GM12878 (cell line): Measurements from ENCODE around the gene HDAC5. TPM values are rescaled to one million over a fixed set of nuclear protein-coding genes. Genes with fewer than 3 reads are reported as not detected.

Source experiments
- ATAC-seq: fragments of 200-7000 bp; cut with Tn5 transposase; 3 replicates; pipeline ENCODE4 v1.9.1; 2020; ENCODE audit warnings: mild to moderate bottlenecking, moderate library complexity
- BruUV-seq: library from RNA; stranded (reverse); fragments of 400-500 nt; replicated peaks from 2 replicates; lab custom pipeline; 2021; lab: Mats Ljungman, UMichigan
- CTCF ChIA-PET: fragments of 300-600 bp; sonication (Branson Sonifier 250); formaldehyde crosslinking; extraction: SDS; loops from one replicate; lab custom pipeline; 2021; ENCODE audit warnings: inconsistent platforms; lab: Yijun Ruan, JAX
- POLR2A ChIA-PET: fragments of 350-600 bp; formaldehyde crosslinking; extraction: SDS; loops from one replicate; lab custom pipeline; 2021; ENCODE audit warnings: inconsistent platforms; lab: Charles Lee
- RAD21 ChIA-PET: fragments of 300-600 bp; sonication (Branson Sonifier 250); formaldehyde crosslinking; loops from one replicate; lab custom pipeline; 2023; ENCODE audit warnings: antibody characterized with exemption; ENCODE audit not compliant: unreplicated experiment; lab: Charles Lee
- SMC1A ChIA-PET: fragments of 300-600 bp; sonication (Branson Sonifier 250); formaldehyde crosslinking; loops from one replicate; lab custom pipeline; 2023; ENCODE audit not compliant: unreplicated experiment, uncharacterized antibody; lab: Charles Lee
- DNase-seq: peaks from one replicate; pipeline ENCODE4 v3.0.0-alpha.2; 2011; ENCODE audit warnings: low read depth, low spot score
- FAIRE-seq: peaks from 3 replicates; lab custom pipeline; 2011; peaks lifted over from hg19 to GRCh38; lab: Jason Lieb, UNC
- H2AFZ ChIP-seq: 2 replicates; pipeline ENCODE4 v1.6.0; 2011; ENCODE audit warnings: low read depth, low read length, control low read depth; ENCODE audit not compliant: control insufficient read depth
- H3K27ac ChIP-seq: 2 replicates; pipeline ENCODE4 v1.5.1; 2011; ENCODE audit warnings: control low read depth; ENCODE audit not compliant: control insufficient read depth, insufficient read depth
- H3K27me3 ChIP-seq, 2 experiments: replicated peaks in 1 of 2; 2 replicates each; pipeline versions ENCODE4 v1.6.0 to v1.6.1; 2011; ENCODE audit warnings: low read length in 1 of 2; ENCODE audit not compliant: control insufficient read depth in 2 of 2, insufficient read depth in 2 of 2
- H3K36me3 ChIP-seq, 2 experiments: 2 replicates each; pipeline ENCODE4 v1.5.1; 2011; ENCODE audit warnings: low read length in 1 of 2; ENCODE audit not compliant: control insufficient read depth in 2 of 2, insufficient read depth in 2 of 2
- H3K4me1 ChIP-seq: 2 replicates; pipeline ENCODE4 v1.6.1; 2011; ENCODE audit warnings: mild to moderate bottlenecking, low read length, moderate library complexity, mixed read lengths; ENCODE audit not compliant: control insufficient read depth, insufficient read depth
- H3K4me2 ChIP-seq: 2 replicates; pipeline ENCODE4 v1.6.0; 2011; ENCODE audit warnings: control low read depth; ENCODE audit not compliant: control insufficient read depth, insufficient read depth
- H3K4me3 ChIP-seq: fragments of 200-600 bp; sonication (generic); 2 replicates; pipeline ENCODE4 v1.5.1; 2016
- H3K79me2 ChIP-seq: 2 replicates; pipeline ENCODE4 v1.6.0; 2011; ENCODE audit warnings: low read length; ENCODE audit not compliant: control insufficient read depth, insufficient read depth
- H3K9ac ChIP-seq: 2 replicates; pipeline ENCODE4 v1.8.0; 2011; ENCODE audit warnings: low read length, control low read depth, mixed read lengths; ENCODE audit not compliant: control insufficient read depth, insufficient read depth
- H3K9me3 ChIP-seq: replicated peaks from 3 replicates; pipeline ENCODE4 v1.5.1; 2011; ENCODE audit warnings: mild to moderate bottlenecking, low read length; ENCODE audit not compliant: control insufficient read depth, insufficient read depth
- H4K20me1 ChIP-seq: 2 replicates; pipeline ENCODE4 v1.6.0; 2011; ENCODE audit not compliant: control insufficient read depth, insufficient read depth
- ASH2L ChIP-seq: fragments of 300-600, 200-600 bp; sonication (generic); IDR thresholded peaks from 2 replicates; pipeline ENCODE4 v1.6.1; 2017; ENCODE audit warnings: low read depth, mild to moderate bottlenecking, borderline replicate concordance
- FOXM1 ChIP-seq: IDR thresholded peaks from 2 replicates; pipeline ENCODE4 v1.6.1; 2012; ENCODE audit warnings: low read depth, mild to moderate bottlenecking, inconsistent platforms, low read length, moderate library complexity
- MYC ChIP-seq: IDR thresholded peaks from 2 replicates; pipeline ENCODE4 v1.6.1; 2011; ENCODE audit warnings: mild to moderate bottlenecking, low read length, moderate library complexity, inconsistent platforms; ENCODE audit not compliant: insufficient read depth, insufficient replicate concordance, insufficient read length, severe bottlenecking
- NR2C1 ChIP-seq: fragments of 450-650 bp; IDR thresholded peaks from 2 replicates; pipeline ENCODE4 v1.6.1; 2017; ENCODE audit warnings: antibody characterized with exemption, mild to moderate bottlenecking, moderate library complexity
- NR2F1 ChIP-seq: fragments of 450-650 bp; conservative IDR thresholded peaks from 2 replicates; pipeline ENCODE4 v1.6.1; 2017; ENCODE audit warnings: mild to moderate bottlenecking
- POU2F2 ChIP-seq: IDR thresholded peaks from 3 replicates; pipeline ENCODE4 v1.6.1; 2011; ENCODE audit warnings: low read depth, mild to moderate bottlenecking, low read length, borderline replicate concordance
- RB1 ChIP-seq: fragments of 450-650 bp; formaldehyde crosslinking; IDR thresholded peaks from 2 replicates; pipeline ENCODE4 v1.6.1; 2017; ENCODE audit warnings: mild to moderate bottlenecking, borderline replicate concordance
- SIN3A ChIP-seq: IDR thresholded peaks from 2 replicates; pipeline ENCODE4 v1.6.1; 2012; ENCODE audit warnings: low read depth, low read length, improper control_type of control experiment
- ZZZ3 ChIP-seq: IDR thresholded peaks from 2 replicates; pipeline ENCODE4 v1.6.1; 2011; ENCODE audit warnings: low read depth; ENCODE audit not compliant: control insufficient read depth, insufficient read length
- WGBS: methylation state at CpG from one replicate; pipeline ENCODE4 v1.1.6; 2016; ENCODE audit warnings: low lambda C conversion rate; ENCODE audit not compliant: insufficient replicate concordance, insufficient coverage; ENCODE audit errors: missing lambda C conversion rate; 5-methylcytosine and 5-hydroxymethylcytosine counted together
- in situ Hi-C: fragments of 300-500 bp; cut with MboI; formaldehyde crosslinking; loops from 9 replicates; pipeline ENCODE4 v1.14.3; 2018; ENCODE audit warnings: mixed read lengths
- intact Hi-C: fragments of 100-400 bp; cut with micrococcal nuclease; formaldehyde crosslinking; loops from one replicate; pipeline ENCODE4 v1.14.2; 2022; ENCODE audit not compliant: unreplicated experiment
- polyA plus RNA-seq, 11 experiments: library from polyadenylated mRNA; depleted of rRNA in 4 of 11; unstranded in 6 of 11; stranded (reverse) in 5 of 11; fragments of >200 nt; fragmentation: Nextera tagmentation in 4 of 11; fragmentation: Illumina TruSeq in 1 of 11; extraction: Ambion mirVana in 4 of 11; extraction: Trizol in 1 of 11; gene quantifications; 1 replicate in 1 of 11; 2 replicates in 10 of 11; pipeline versions ENCODE4 v1.2.1 to v1.2.3, GENCODE V29; 2011 to 2016; ENCODE audit warnings: inconsistent platforms in 2 of 11, missing spikeins in 2 of 11, low read depth in 1 of 11
- total RNA-seq, 4 experiments: library from RNA; depleted of rRNA in 3 of 4; stranded (reverse); fragments of >200 nt in 3 of 4; fragmentation: Illumina TruSeq in 1 of 4; extraction: Trizol in 1 of 4; gene quantifications; 2 replicates each; pipeline versions ENCODE4 v1.2.1 to v1.2.3, GENCODE V29; 2013 to 2021
- TF ChIP-seq, protein P1 (sequence below): fragments of 450-650 bp; IDR thresholded peaks from 2 replicates; pipeline ENCODE4 v1.6.1; 2017; ENCODE audit warnings: mild to moderate bottlenecking, low read depth, inconsistent platforms; ENCODE audit not compliant: poor library complexity, severe bottlenecking

Gene HDAC5
- total and polyA plus RNA-seq, 10 of the 15 experiments (the other 5 are each of a cell fraction or from before 2014, with no cell fraction given), result 1.1 to 58.0 (median 27.3) TPM

DNA sequence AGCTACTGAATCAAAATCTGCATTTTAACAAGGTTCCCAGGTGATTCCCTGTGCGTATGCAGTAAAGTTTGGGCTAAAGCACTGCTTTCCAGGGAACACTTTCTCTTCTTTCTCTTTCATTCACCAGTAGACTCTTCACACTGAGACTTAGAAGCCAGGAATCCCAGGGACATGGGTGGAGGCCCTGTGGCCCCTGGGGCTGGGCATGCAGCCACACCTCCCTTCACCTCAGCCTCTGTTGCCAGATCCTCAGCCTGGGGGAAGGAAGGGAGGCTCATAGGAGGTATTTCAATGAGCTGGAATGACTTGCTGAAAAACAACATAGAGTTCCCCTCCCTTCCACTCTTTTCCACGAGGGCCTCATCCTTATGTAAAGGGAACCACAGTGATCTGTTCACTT is 51.7 kb downstream of the HDAC5 start:
- RAD21 ChIA-PET, result interaction anchor here (0.5 to 0.9 kb wide), 3 partner anchors 12 to 51 kb away, joined by 3 to 6 read pairs (median 3); partner anchors contain the start of gene HDAC5

More for the DNA sequence above, 51.7 kb downstream of the HDAC5 start:
- ATAC-seq (no peak), DNase-seq (no peak), FAIRE-seq (no peak)
- H3K4me1 ChIP-seq, result 0 out of 2 replicates have a peak, but pooled peaks cover 3% of the 10 kb centered on the region
- peak overlapping the region; percentile 76; the same call in 1 of the 2 replicates for H3K27ac ChIP-seq
- no TSS peak for BruUV-seq
- intact Hi-C loops (loop anchor here (5.0 kb wide), 1 partner anchor 41 kb away; no protein-coding TSS in a partner anchor), in situ Hi-C loops (no loop called here)
- WGBS, result 3% methylated on average over 2 of the region's 2 CpGs
- ChIA-PET POLR2A (interaction anchor here (0.6 to 3.5 kb wide), 3 partner anchors 25 to 150 kb away, joined by 3 to 23 read pairs (median 8); no protein-coding TSS in a partner anchor), CTCF (interaction anchor here (1.0 to 2.4 kb wide), 4 partner anchors 40 to 144 kb away, joined by 3 to 8 read pairs (median 3); partner anchors contain the start of gene HDAC5), SMC1A (interaction anchor here (1.0 to 1.7 kb wide), 2 partner anchors 37 to 51 kb away, joined by 3 to 5 read pairs; partner anchors contain the start of gene HDAC5)
- H3K4me3 ChIP-seq, result peak overlapping the region; percentile 91
- no peaks in the 10 kb centered on the region for H3K27me3 ChIP-seq
- H3K79me2 ChIP-seq, result peaks cover 15% of the 10 kb centered on the region
- TF ChIP-seq, protein P1, sequence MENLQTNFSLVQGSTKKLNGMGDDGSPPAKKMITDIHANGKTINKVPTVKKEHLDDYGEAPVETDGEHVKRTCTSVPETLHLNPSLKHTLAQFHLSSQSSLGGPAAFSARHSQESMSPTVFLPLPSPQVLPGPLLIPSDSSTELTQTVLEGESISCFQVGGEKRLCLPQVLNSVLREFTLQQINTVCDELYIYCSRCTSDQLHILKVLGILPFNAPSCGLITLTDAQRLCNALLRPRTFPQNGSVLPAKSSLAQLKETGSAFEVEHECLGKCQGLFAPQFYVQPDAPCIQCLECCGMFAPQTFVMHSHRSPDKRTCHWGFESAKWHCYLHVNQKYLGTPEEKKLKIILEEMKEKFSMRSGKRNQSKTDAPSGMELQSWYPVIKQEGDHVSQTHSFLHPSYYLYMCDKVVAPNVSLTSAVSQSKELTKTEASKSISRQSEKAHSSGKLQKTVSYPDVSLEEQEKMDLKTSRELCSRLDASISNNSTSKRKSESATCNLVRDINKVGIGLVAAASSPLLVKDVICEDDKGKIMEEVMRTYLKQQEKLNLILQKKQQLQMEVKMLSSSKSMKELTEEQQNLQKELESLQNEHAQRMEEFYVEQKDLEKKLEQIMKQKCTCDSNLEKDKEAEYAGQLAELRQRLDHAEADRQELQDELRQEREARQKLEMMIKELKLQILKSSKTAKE, result no peak
- TF ChIP-seq NR2C1, result no peak
- TF ChIP-seq ZZZ3, result no peak
- TF ChIP-seq MYC, result no peak
- TF ChIP-seq POU2F2, result no peak
- no peak for TF ChIP-seq NR2F1
- no peak for TF ChIP-seq SIN3A
- no peak for TF ChIP-seq FOXM1
- no peak for TF ChIP-seq RB1
- TF ChIP-seq ASH2L, result no peak
- no peak overlapping the region for H2AFZ ChIP-seq
- H3K36me3 ChIP-seq, result peaks cover 3 to 6% of the 10 kb centered on the region in 2 experiments; a peak in 3 of 4 replicates
- no peaks in the 10 kb centered on the region for H4K20me1 ChIP-seq
- H3K9me3 ChIP-seq, result no peaks in the 10 kb centered on the region
- H3K9ac ChIP-seq, result peak overlapping the region; percentile 89
- H3K4me2 ChIP-seq, result peak overlapping the region; percentile 74
